Esophagus mucosa (tissue), 1 donor: ENCODE measurements around the gene ZNF408. TPM values are rescaled to one million over a fixed set of nuclear protein-coding genes. Genes with fewer than 3 reads are reported as not detected.
"Not testable (repeated sequence)": the region's sequence is repeated elsewhere in the genome, so short reads cannot be mapped to it uniquely, and the experiment has no call there.

Experiments used
- ATAC-seq: fragments of 200-7000 bp; cut with Tn5 transposase; one replicate; pipeline ENCODE4 v1.9.1; 2020
- total RNA-seq: library from RNA; stranded (reverse); gene quantifications from one replicate; pipeline ENCODE4 v1.2.4, GENCODE V29; 2023
- donor health status: DM: yes; HTN: yes; CAD: no.

The ZNF408 gene
- total RNA-seq, 1 donor from 2014 or later: 6.7 TPM

GRCh38 chr11:46698597-46698996 is 2.2 kb upstream of the ZNF408 start:
- ATAC-seq: no peak

- no peak for ATAC-seq
Observed at GRCh38 chr11:46701078-46701654, 335 bp downstream of the ZNF408 start.

GRCh38 chr11:46705070-46705688 is 4.3 kb downstream of the ZNF408 start:
- ATAC-seq: no peak

- ATAC-seq: no peak
Observed at GRCh38 chr11:46706886-46707285, 6.1 kb downstream of the ZNF408 start.

- not testable (repeated sequence) for ATAC-seq
Observed at GRCh38 chr11:46709351-46709750, 8.5 kb downstream of the ZNF408 start.

- peak; percentile 14 for ATAC-seq
Observed at GRCh38 chr11:46710821-46711269, 10.0 kb downstream of the ZNF408 start.

GRCh38 chr11:46711303-46711702 is 10.5 kb downstream of the ZNF408 start:
- no peak for ATAC-seq

- ATAC-seq: no peak
Observed at GRCh38 chr11:46712874-46713576, 12.2 kb downstream of the ZNF408 start.

- ATAC-seq: not testable (repeated sequence)
Observed at GRCh38 chr11:46717825-46718154, 17.0 kb downstream of the ZNF408 start.

- ATAC-seq: no peak
Observed at GRCh38 chr11:46718155-46719019, 17.6 kb downstream of the ZNF408 start.

- ATAC-seq: peak; percentile 14
Observed at GRCh38 chr11:46719048-46719542, 18.3 kb downstream of the ZNF408 start, which contains the start of gene F2. Gene F2, plus strand, starts transcription at chr11:46719213. Its CDS starts 23 bp downstream, at chr11:46719236.

- no peak for ATAC-seq
Observed at GRCh38 chr11:46719543-46720218, 18.9 kb downstream of the ZNF408 start.

GRCh38 chr11:46721286-46721685 is 20.5 kb downstream of the ZNF408 start:
- ATAC-seq: no peak

GRCh38 chr11:46722566-46723358 is 21.9 kb downstream of the ZNF408 start:
- ATAC-seq: no peak

- no peak for ATAC-seq
Observed at GRCh38 chr11:46723359-46723680, 22.5 kb downstream of the ZNF408 start.

- no peak for ATAC-seq
Observed at GRCh38 chr11:46724088-46724487, 23.3 kb downstream of the ZNF408 start.

GRCh38 chr11:46725338-46726205 is 24.7 kb downstream of the ZNF408 start:
- no peak for ATAC-seq

- ATAC-seq: no peak
Observed at GRCh38 chr11:46726206-46726862, 25.5 kb downstream of the ZNF408 start.

- ATAC-seq: no peak
Observed at GRCh38 chr11:46727952-46728658, 27.3 kb downstream of the ZNF408 start.
